Measurements from ENCODE around the gene NFATC2.

DNA sequence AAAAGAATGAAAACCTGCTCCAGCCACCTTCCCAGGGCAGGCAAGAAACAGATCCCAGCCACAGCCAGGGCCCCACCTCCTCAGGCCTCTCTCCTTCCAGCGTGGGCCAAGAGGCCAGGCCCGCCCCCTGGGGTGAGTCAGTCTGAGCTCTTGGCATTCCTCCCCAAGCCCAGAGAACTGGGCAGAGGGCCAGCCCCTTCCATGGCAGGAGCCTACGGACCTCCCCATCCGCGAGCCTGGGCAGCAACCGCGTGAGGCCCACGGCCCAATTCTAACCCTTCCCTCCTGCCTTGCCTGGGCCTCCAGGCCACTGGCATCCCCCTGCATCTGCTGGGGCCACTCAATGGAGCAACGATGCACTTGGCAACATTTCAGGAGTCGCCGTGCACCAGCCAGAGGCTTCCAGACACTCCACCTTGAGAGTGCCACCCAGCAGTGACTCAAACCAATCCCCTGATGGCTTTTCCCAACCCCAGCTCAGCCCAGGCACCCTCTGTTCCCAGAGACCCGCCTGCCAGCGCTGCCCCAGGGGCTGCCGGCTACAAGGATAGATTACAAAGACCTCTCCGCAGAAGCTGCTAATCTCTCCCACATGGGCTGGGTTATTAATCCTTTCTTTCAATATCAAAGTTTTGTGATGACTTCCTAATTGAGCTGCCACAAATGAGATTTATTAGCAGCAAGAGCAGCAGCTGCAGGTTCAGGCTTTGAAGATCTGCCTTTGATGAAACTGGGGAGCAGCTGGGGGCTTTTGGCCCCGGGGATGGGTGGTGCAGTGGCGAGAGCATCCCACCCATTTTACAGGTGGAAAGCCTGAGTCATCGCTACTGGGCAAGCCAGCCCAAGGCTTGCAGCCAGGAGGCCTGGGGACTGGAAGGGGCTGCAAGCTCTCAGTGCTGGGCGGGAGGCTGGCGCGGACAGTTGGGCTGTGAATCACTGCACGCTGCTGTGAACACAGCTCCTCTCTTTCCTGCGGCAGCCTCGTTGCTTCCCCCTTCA, 85.7 kb downstream of the NFATC2 start:
- TF ChIP-seq, protein P1, sequence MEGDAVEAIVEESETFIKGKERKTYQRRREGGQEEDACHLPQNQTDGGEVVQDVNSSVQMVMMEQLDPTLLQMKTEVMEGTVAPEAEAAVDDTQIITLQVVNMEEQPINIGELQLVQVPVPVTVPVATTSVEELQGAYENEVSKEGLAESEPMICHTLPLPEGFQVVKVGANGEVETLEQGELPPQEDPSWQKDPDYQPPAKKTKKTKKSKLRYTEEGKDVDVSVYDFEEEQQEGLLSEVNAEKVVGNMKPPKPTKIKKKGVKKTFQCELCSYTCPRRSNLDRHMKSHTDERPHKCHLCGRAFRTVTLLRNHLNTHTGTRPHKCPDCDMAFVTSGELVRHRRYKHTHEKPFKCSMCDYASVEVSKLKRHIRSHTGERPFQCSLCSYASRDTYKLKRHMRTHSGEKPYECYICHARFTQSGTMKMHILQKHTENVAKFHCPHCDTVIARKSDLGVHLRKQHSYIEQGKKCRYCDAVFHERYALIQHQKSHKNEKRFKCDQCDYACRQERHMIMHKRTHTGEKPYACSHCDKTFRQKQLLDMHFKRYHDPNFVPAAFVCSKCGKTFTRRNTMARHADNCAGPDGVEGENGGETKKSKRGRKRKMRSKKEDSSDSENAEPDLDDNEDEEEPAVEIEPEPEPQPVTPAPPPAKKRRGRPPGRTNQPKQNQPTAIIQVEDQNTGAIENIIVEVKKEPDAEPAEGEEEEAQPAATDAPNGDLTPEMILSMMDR (IDR thresholded peaks at IDR 0.05): no peak
- TF ChIP-seq POLR2A (IDR thresholded peaks at IDR 0.05): no peak
